NB4 (cell line): ENCODE measurements around the gene RFTN1.
A peak's percentile ranks its signal among the peaks of the same experiment; 100 is the strongest.

ENCODE experiments used
- DNase-seq: peaks from one replicate; pipeline ENCODE4 v3.0.0; 2010; ENCODE audit warnings: low read depth
- H3K4me3 ChIP-seq: one replicate; pipeline ENCODE4 v1.5.1; 2011; ENCODE audit warnings: mild to moderate bottlenecking, low read depth, low read length, moderate library complexity
- MYC ChIP-seq: IDR thresholded peaks from 2 replicates; pipeline ENCODE4 v1.6.1; 2011; ENCODE audit warnings: low read depth, low read length
- POLR2A ChIP-seq: IDR thresholded peaks from 2 replicates; pipeline ENCODE4 v1.6.1; 2011; ENCODE audit warnings: mild to moderate bottlenecking; ENCODE audit not compliant: insufficient read length; ENCODE audit errors: extremely low read depth
- TF ChIP-seq, protein P1 (sequence below): IDR thresholded peaks from one replicate; pipeline ENCODE4 v1.5.1; 2012; ENCODE audit warnings: low read depth, low read length
- TF ChIP-seq, protein P2 (sequence below): IDR thresholded peaks from 2 replicates; pipeline ENCODE4 v1.6.1; 2011; ENCODE audit warnings: low read depth, low read length

The RFTN1 gene

GRCh38 chr3:16513141-16514020 lies at the start of gene RFTN1:
RFTN1 (minus strand) TSS chr3:16513699; CDS start chr3:16493869, 19,830 bp downstream.
- DNase-seq: peak; percentile 69
- TF ChIP-seq, protein P1, sequence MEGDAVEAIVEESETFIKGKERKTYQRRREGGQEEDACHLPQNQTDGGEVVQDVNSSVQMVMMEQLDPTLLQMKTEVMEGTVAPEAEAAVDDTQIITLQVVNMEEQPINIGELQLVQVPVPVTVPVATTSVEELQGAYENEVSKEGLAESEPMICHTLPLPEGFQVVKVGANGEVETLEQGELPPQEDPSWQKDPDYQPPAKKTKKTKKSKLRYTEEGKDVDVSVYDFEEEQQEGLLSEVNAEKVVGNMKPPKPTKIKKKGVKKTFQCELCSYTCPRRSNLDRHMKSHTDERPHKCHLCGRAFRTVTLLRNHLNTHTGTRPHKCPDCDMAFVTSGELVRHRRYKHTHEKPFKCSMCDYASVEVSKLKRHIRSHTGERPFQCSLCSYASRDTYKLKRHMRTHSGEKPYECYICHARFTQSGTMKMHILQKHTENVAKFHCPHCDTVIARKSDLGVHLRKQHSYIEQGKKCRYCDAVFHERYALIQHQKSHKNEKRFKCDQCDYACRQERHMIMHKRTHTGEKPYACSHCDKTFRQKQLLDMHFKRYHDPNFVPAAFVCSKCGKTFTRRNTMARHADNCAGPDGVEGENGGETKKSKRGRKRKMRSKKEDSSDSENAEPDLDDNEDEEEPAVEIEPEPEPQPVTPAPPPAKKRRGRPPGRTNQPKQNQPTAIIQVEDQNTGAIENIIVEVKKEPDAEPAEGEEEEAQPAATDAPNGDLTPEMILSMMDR: no peak
- TF ChIP-seq, protein P2, sequence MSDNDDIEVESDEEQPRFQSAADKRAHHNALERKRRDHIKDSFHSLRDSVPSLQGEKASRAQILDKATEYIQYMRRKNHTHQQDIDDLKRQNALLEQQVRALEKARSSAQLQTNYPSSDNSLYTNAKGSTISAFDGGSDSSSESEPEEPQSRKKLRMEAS: peak; percentile 23; the same call in 1 of the 2 replicates
- peak; percentile 35; the same call in 1 of the 2 replicates for TF ChIP-seq MYC
- no peak for TF ChIP-seq POLR2A
- peak within 1 kb of the TSS; percentile 50 for H3K4me3 ChIP-seq

DNA sequence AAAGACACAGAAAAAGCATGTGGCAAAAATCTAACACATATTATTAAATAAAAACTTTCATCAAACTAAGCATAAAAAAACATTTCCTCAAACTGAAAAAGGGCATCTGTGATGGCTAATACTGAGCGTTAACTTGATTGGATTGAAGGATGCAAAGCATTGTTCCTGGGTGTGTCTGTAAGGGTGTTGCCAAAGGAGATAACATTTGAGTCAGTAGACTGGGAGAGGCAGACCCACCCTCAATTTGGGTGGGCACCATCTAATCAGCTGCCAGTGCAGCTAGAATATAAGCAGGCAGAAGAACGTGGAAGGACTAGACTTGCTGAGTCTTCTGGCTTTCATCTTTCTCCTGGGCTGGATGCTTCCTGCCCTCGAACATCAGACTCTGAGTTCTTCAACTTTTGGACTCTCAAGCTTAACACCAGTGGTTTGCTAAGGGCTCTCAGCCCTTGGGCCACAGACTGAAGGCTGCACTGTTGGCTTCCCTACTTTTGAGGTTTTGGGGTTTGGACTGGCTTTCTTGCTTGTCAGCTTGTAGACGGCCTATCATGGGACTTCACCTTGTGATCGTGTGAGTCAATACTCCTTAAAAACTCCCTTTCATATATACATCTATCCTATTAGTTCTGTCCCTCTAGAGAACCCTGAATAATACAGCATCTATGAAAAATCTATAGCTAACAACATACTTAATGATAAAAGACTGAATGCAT lies 46.3 kb upstream of the RFTN1 start:
- no peak for DNase-seq
- no peak overlapping the region for H3K4me3 ChIP-seq
- TF ChIP-seq, protein P1: no peak
- no peak for TF ChIP-seq MYC
- TF ChIP-seq, protein P2: no peak
- no peak for TF ChIP-seq POLR2A

- TF ChIP-seq POLR2A: no peak
- TF ChIP-seq, protein P1: no peak
- no peak overlapping the region for H3K4me3 ChIP-seq
- DNase-seq: no peak
Measured at GRCh38 chr3:16554126-16554525, 40.6 kb upstream of the RFTN1 start.

DNA sequence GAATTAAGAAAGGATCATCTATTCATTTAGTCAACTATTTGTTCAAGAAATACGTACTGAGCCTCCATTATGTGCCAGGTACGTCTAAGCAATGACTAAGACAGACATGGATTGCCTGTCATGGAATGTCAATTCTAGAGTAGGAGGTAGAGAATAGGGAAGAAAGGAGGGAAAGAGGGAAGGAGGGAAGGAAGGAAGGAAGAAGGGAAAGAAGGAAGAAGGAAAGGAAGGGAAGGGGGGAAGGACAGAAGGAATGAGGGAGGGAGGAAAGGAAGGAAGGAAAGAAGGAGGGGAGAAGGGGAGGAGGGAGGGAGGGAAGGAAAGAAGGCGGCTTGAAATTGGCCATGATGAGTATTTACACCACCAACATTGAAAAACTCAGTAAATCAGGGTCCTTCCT lies 39.3 kb upstream of the RFTN1 start:
- no peak overlapping the region for H3K4me3 ChIP-seq
- no peak for TF ChIP-seq POLR2A
- TF ChIP-seq, protein P2: no peak
- no peak for TF ChIP-seq MYC
- TF ChIP-seq, protein P1: no peak
- DNase-seq: no peak

DNA sequence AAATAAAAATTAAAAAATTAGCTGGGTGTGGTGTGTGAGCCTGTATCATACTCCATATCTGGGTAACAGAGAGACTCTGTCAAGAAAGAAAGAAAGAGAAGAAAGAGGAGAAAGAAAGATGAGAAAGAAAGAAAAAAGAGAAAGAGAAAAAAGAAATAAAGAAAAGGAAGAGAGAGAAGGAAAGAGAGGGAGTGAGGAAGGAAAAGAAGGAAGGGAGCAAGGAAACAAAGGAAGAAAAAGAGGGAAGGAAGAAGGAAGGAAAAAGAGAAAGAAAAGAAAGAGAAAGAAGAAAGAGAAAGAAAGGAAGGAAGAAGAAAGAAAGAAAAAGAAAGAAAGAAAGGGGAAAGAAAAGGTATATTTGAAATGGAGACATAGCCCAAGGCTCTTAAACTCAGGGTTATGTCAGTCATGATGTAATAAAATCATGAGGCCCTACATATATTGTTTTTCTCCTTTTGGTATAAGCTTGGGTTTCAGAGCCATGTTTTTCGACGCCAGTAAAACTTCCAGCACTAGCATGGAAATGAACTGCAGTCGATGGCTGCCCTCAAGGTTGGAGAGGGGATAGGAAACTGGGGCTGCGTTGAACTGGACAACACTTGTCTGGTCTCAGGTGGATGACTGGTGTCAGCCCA lies 38.0 kb upstream of the RFTN1 start:
- no peak for DNase-seq
- TF ChIP-seq, protein P1: no peak
- TF ChIP-seq, protein P2: no peak
- TF ChIP-seq POLR2A (no peak), MYC (no peak)
- H3K4me3 ChIP-seq: no peak overlapping the region
